Mucosa of descending colon (tissue), 3 donors: ENCODE data around the gene ANKS4B. TPM values are rescaled to one million over a fixed set of nuclear protein-coding genes. Genes with fewer than 3 reads are reported as not detected.

Experiments
- ATAC-seq: fragments of 200-7000 bp; cut with Tn5 transposase; one replicate; pipeline ENCODE4 v1.9.1; 2020; ENCODE audit warnings: mild to moderate bottlenecking, moderate library complexity
- DNase-seq, 3 donors: peaks; one replicate each; pipeline ENCODE4 v3.0.0-alpha.2; 2020
- H3K36me3 ChIP-seq: fragments of 200-600 bp; one replicate; pipeline ENCODE4 v1.8.0; 2021; ENCODE audit warnings: low read depth, mild to moderate bottlenecking
- H3K4me1 ChIP-seq: fragments of 200-600 bp; one replicate; pipeline ENCODE4 v1.8.0; 2021; ENCODE audit warnings: low read depth, mild to moderate bottlenecking
- H3K4me3 ChIP-seq: fragments of 200-600 bp; one replicate; pipeline ENCODE4 v1.8.0; 2021; ENCODE audit warnings: mild to moderate bottlenecking
- H3K9me3 ChIP-seq: fragments of 200-600 bp; one replicate; pipeline ENCODE4 v1.8.0; 2021; ENCODE audit warnings: mild to moderate bottlenecking
- intact Hi-C, 2 donors: fragments of 100-400 bp; cut with DNase I in 1 of 2; cut with micrococcal nuclease in 1 of 2; formaldehyde crosslinking; loops; one replicate each; pipeline versions ENCODE4 v1.11.0 to v1.11.1; 2022; cut with DNase I, micrococcal nuclease
- total RNA-seq, 3 donors: library from RNA; stranded (reverse); fragmentation: NEBNext Ultra II Directional in 2 of 3; extraction: Animal tissue kit (Norgen Biotek cat#: 25700) in 2 of 3; gene quantifications; one replicate each; pipeline versions ENCODE4 v1.2.1 to v1.2.4, GENCODE V29; 2021 to 2023
- TF ChIP-seq, protein P1 (sequence below): fragments of 200-600 bp; IDR thresholded peaks from one replicate; pipeline ENCODE4 v1.8.0; 2022; ENCODE audit warnings: antibody characterized with exemption, mild to moderate bottlenecking
- donor health status: DM: no; HTN: no; CAD: no; lungs with moderate emphysema.
- donor health status: DM: no; HTN: no; CAD: no.
- donor health status: DM: no; HTN: yes; CAD: no.

ANKS4B gene
- total RNA-seq, 3 donors from 2014 or later = 20.9 to 55.3 (median 46.2) TPM

DNA sequence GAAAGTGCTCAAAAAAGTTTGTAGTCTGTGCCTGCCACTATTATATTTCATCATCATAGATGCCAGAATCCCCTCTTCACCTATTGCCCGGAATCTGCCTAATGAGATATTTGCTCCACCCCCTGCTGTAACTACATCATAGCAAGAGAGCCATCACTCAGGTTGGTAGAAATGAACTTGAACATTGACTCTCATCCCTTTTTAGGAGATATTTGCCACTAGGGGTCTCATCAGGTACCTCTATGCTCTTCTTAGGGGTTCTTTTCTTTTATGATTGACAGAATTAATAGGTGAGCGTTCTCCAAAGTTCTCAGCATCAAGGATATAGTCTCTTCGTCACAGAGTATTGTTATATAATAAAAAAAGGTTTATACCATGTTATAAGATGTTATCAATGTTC is 20.0 kb downstream of the ANKS4B start:
- TF ChIP-seq, protein P1, sequence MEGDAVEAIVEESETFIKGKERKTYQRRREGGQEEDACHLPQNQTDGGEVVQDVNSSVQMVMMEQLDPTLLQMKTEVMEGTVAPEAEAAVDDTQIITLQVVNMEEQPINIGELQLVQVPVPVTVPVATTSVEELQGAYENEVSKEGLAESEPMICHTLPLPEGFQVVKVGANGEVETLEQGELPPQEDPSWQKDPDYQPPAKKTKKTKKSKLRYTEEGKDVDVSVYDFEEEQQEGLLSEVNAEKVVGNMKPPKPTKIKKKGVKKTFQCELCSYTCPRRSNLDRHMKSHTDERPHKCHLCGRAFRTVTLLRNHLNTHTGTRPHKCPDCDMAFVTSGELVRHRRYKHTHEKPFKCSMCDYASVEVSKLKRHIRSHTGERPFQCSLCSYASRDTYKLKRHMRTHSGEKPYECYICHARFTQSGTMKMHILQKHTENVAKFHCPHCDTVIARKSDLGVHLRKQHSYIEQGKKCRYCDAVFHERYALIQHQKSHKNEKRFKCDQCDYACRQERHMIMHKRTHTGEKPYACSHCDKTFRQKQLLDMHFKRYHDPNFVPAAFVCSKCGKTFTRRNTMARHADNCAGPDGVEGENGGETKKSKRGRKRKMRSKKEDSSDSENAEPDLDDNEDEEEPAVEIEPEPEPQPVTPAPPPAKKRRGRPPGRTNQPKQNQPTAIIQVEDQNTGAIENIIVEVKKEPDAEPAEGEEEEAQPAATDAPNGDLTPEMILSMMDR = no peak
- Histone ChIP-seq H3K4me1 (no peaks in the 10 kb centered on the region), H3K4me3 (no peak overlapping the region), H3K9me3 (no peaks in the 10 kb centered on the region), H3K36me3 (no peaks in the 10 kb centered on the region)
- ATAC-seq (no peak), DNase-seq (no peak)
- intact Hi-C loops = no loop called here

DNA sequence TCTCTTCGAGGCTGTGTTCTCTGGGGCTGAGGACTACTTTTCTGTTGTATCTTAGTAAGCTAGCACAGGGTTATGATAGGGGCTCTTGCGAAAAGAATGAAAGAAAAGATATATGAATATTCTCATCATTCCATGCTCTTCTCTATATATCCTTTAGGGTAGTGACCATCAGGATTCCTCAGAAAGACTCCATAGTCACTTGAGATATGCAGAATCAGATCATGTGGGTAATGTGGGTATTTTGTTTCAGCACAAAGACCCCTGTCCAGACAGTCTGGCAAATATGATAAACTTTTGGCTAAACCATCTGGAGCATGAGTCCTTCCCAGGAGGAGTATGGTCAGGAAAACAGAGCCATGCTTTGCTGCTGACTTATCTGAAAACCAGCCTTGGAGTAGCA is 23.1 kb downstream of the ANKS4B start:
- Histone ChIP-seq H3K4me3 (no peak overlapping the region), H3K36me3 (no peaks in the 10 kb centered on the region), H3K9me3 (no peaks in the 10 kb centered on the region), H3K4me1 (peaks cover 16% of the 10 kb centered on the region)
- ATAC-seq (no peak), DNase-seq (no peak)
- intact Hi-C loops = no loop called here
- TF ChIP-seq, protein P1 = no peak

DNA sequence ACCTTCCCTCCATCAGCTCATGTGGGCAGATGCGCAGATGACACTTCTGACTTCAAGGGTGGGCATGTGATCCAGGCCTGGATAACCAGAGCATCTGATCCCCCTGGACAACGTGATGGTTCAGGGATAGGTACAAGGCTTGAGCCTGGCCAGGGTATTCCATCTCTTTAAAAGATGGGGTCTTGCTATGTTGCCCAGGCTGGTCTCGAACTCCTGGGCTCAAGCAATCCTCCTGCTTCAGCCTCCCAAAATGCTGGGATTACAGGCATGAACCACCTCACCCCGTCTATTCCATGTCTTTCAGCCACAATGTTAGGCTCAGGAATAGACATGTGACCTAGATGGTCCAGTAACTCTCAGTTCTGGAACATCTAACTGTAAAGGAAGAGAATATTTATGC is 23.8 kb downstream of the ANKS4B start:
- H3K9me3 ChIP-seq = no peaks in the 10 kb centered on the region
- ATAC-seq (no peak), DNase-seq (no peak)
- intact Hi-C loops = no loop called here
- H3K4me1 ChIP-seq = peaks cover 21% of the 10 kb centered on the region
- H3K36me3 ChIP-seq = no peaks in the 10 kb centered on the region
- TF ChIP-seq, protein P1 = no peak
- H3K4me3 ChIP-seq = no peak overlapping the region

DNA sequence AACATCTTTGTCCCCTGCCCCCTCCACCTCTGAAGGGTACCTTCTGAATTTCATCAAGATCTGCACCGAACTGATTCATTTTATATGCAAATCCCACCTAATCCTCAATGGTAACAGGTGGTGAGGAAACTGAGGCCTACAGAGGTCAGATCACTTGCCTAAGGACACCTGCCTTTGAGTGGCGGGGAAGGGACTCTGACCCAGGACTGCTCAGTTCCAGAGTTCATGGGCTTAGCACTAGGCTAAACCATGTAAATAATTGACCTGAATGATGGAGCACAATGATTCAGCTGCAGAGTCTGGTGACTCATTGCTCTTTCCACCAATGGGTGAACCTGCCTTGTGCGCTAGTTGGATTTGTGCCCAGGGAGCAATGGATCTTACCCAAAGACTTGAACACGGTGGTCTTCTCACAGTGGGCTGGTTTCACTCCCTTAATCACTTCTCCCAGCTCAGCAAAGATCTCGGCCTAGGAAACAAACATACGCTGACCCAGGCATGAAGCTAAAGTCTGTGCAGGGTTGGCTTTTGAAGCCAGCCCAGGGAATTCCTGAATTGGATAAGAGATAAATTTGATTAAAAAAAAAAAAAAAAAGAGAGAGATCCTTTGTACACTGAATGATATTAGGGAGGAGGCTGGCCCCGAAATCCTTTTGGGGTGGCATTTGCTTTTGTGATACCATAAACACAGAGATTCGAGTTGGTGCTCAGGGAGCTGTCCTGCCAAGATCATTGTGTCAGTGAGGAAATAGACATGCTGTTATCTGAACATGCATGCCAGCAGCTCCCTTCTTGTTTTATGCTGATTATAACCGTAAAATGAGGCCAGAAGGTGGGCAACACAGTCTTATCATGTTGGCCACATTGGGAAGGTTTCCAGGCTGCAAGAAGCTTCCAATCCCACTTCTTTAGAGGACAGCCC is 27.6 kb downstream of the ANKS4B start:
- TF ChIP-seq, protein P1 = no peak
- peak; percentile 92 for ATAC-seq
- intact Hi-C loops = no loop called here
- no peaks in the 10 kb centered on the region for H3K36me3 ChIP-seq
- no peaks in the 10 kb centered on the region for H3K9me3 ChIP-seq
- DNase-seq = peak; percentile 69 to 93 (median 76)
- H3K4me1 ChIP-seq = peaks cover 38% of the 10 kb centered on the region
- no peak overlapping the region for H3K4me3 ChIP-seq

DNA sequence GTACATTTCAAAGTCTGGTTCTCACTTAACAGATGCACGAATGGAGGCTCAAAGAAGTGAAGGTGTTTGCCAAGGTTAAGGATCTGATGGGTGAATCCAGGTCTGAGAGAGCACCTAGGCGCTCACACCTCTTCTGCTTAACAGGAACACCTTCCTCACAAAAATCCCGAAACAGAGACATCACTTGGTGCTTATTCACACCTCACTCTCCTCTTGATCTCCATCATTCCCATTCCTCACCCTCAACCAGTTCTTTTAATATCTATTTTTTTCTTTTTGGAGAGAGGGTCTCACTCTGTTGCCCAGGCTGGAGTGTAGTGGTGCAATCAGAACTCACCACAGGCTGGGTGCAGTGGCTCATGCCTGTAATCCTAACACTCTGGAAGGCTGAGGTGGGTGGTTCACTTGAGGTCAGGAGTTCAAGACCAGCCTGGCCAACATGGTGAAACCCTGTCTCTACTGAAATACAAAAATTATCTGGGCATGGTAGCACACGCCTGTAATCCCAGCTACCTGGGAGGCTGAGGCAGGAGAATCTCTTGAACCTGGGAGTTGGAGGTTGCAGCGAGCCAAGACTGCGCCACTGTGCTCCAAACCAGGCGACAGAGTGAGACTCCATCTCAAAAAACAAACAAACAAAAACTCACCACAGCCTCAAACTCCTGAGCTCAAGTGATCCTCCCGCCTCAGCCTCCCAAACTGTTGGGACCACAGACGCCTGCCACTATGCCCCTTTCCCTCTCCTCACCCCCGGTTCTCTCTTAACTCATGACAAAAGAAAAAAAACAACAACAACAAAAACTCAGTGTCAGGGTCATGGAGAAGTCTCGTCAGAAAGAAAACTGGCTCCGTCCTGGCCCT is 29.5 kb downstream of the ANKS4B start:
- no peak for ATAC-seq
- TF ChIP-seq, protein P1 = no peak
- Histone ChIP-seq H3K9me3 (no peaks in the 10 kb centered on the region), H3K4me3 (no peak overlapping the region), H3K36me3 (no peaks in the 10 kb centered on the region), H3K4me1 (peaks cover 38% of the 10 kb centered on the region)
- no peak for DNase-seq
- intact Hi-C loops = no loop called here
